GM18858 (cell line): ENCODE measurements around the gene KATNB1.

Experiments
- ATAC-seq: cut with Tn5 transposase; IDR thresholded peaks from one replicate; pipeline ENCODE4 v1.9.1; 2021; ENCODE audit not compliant: unreplicated experiment

KATNB1 gene

GRCh38 chr16:57735755-57736418 lies at the start of gene KATNB1:
Gene KATNB1 (plus strand): TSS chr16:57735770. CDS start chr16:57737244, 1,474 bp downstream.
- no peak for ATAC-seq

- ATAC-seq, result no peak
Measured at GRCh38 chr16:57686577-57686976, 49.0 kb upstream of the KATNB1 start.

GRCh38 chr16:57687363-57687929 lies 48.1 kb upstream of the KATNB1 start:
- ATAC-seq, result no peak

DNA sequence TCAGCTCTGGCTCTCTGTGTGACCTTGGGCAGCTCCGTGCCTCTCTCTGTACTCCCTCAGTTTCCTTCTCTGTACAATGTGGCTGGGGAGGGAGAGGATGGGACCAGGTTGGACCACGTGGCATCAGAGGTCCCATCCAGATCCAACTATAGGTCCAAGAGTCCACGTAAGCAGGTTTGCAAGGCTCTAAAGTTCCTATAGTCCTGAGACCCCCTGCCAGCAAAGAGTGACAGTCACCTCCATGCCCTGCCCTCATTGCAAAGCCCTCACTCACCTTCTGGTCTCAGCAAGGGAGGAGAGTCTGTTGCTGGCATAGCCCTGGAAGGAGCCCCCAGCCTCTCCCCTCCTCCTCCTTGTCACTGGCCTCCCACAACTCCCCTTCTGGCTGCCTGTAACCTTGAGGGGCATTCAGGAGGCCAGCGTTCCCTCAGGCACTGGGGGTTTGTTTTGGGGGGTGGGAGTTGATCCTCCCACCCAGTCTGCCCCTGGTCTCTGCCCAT lies 47.0 kb upstream of the KATNB1 start:
- ATAC-seq, result no peak

DNA sequence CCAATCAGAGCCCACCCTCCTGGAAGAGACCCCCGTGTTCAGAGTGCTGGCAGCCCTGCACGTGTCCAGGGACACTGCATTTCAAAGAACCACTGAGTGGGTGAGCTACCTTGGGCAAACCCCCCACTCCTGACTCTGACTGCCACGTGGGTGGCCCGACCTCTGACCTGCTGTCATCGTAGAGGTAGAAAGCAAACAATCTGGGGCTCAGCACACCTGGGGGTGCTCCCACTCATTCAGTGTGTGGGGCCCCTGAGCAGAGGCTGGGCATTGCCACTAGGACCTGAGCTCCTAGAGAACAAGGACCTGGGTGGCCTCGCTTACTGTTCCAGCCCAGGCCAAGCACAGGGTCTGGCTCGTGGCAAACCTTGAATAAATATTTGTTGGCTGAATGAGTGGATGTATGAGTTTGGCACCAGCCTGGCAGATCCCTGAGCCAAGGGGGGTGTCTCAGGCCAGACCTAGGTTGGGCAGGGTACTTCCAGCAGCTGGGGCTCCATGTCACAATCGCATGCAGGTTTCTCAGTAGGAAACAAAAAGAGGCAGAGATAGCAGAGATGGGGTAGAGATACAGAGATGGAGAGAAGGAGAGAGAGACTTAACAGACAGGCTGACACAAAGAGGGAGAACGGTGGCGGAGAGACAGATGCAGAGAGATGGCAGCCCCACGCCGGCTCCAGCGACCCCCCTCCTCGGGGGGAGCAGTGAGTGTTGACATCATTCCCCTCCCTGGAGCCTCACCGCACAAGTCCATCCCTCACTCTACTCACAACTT lies 46.4 kb upstream of the KATNB1 start:
- no peak for ATAC-seq

- peak; percentile 69 for ATAC-seq
Measured at GRCh38 chr16:57689762-57690558, 45.6 kb upstream of the KATNB1 start.

- ATAC-seq, result no peak
Measured at GRCh38 chr16:57690782-57691471, 44.6 kb upstream of the KATNB1 start.

- ATAC-seq, result no peak
Measured at GRCh38 chr16:57692636-57693035, 42.9 kb upstream of the KATNB1 start.

DNA sequence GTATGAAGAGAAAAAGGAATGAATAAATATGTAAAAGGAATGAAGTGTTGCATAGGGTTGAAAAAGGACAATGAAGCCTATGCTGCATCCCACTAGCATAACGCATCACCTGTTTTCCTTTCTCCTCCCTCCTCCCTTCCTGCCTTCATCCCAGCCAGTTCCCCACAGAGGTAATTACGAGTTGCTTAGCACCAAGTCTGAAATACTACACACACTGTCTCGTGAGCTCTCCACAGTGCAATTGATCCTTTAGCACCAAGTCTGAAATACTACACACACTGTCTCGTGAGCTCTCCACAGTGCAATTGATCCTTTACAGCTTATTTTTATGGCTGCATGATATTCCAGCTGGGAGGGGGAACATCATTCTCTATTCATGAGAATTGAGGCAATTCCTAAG lies 42.0 kb upstream of the KATNB1 start:
- ATAC-seq, result no peak

- no peak for ATAC-seq
Measured at GRCh38 chr16:57694231-57694724, 41.3 kb upstream of the KATNB1 start.

- ATAC-seq, result no peak
Measured at GRCh38 chr16:57694725-57695679, 40.6 kb upstream of the KATNB1 start, which contains the start of gene DRC7. Gene DRC7 (plus strand): TSS chr16:57694806. CDS start chr16:57697950, 3,144 bp downstream.

DNA sequence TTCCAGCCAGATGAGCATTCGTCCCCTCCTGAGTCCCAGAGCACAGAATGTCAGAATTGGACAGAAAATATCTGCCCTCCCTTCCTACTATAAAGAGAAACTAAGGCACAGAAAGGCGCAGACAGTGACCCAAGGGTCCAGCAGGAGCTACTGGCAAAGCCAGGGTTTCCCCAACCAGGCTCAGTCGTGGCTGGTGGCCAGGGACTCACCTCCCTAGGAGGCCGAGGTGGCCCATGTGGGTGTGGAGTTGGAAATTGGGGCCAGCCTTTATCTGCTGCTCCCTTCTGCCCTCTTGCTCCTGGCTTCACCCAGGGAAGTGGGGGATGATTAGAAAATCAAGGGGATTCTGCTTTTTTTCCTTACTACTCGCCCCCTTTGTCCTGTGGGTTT lies 39.9 kb upstream of the KATNB1 start:
- ATAC-seq, result no peak

- ATAC-seq, result no peak
Measured at GRCh38 chr16:57696240-57696639, 39.3 kb upstream of the KATNB1 start.

DNA sequence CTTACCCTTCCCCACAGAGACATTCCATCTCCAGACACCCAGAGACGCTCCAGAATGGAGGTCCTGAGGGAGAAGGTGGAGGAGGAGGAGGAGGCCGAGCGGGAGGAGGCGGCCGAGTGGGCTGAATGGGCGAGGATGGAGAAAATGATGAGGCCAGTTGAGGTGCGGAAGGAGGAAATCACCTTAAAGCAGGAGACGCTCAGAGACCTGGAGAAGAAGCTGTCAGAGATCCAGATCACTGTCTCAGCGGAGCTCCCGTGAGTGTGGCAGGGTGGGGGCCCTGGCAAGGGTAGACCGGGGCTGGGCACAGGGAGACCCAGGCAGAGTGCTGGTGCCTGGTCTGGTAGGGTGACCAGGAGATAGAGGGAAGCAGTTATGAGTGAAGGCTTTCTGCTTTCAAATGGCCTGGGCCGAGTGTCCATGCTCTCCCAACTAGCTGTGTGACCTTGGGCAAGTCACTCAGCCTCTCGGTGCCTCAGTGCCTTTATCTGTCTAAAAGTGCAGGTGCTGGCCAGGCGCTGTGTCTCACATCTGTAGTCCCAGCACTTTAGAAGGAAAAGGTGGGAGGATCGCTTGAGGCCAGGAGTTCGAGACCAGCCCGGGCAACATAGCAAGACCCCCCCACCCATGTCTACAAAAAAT lies 37.6 kb upstream of the KATNB1 start:
- ATAC-seq, result no peak

DNA sequence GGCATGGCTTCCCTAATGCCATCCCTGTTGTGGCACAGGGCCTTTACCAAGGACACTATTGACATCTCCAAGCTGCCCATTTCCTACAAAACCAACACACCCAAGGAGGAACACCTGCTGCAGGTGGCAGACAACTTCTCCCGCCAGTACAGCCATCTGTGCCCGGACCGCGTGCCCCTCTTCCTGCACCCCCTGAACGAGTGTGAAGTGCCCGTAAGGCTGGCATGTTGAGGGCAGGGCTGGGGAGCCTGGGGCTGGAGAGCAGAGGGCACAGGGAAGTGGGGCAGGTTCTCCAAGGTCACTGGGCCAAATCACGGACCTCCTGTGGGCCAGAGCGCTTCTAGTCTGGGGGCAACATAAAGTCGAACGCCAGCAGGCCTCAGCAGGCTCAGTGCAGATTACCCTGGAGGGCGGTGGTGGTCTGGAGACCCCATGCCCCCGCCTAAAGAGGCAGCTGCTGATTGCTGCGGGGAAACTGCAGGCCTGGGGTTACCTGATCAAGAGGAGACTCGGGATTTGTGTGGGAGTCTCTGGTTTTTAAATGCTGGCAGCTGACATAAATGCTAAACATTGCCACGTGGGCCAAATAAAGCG lies 36.7 kb upstream of the KATNB1 start:
- no peak for ATAC-seq

GRCh38 chr16:57699481-57699880 lies 36.1 kb upstream of the KATNB1 start:
- no peak for ATAC-seq

- no peak for ATAC-seq
Measured at GRCh38 chr16:57699899-57700298, 35.7 kb upstream of the KATNB1 start.

DNA sequence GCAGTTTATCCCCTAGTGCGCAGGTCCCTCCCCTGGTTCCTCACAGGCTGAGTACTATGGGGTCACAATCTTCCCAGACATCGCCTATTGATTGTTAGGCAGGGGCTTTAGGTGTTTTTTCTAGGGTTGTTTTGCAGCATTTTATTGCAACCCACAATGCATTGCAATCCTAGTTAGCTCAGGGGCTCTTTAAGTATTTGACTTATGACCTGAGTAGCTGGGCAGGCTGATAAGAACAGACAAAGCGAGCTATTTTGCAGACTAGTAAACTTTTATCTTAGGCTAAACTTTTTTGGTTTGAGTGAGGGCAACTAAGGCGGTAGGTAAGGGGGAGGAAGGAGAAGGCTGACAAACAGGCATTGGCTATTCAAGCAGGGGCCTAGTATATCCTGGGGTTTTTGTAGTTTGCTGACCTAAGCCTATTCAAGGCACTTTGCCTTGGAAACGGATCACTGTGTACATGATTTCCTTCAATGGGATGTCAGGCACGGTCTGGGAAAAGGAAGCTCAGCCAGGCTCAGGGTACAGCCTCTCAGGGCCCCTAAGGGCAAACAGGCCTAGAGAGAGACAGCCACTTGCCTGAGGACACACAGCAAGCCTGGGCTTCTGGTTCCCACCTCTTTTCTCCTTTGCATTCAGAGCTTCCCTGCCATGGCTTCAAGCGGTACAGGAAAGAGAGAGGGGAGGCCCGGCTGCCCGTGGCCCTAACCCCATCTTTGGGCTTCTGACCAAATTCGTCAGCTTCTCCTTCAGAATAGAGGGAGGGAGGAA lies 34.6 kb upstream of the KATNB1 start:
- ATAC-seq, result no peak
